K562 (cell line): ENCODE data around the gene SORBS2. TPM values are rescaled to one million over a fixed set of nuclear protein-coding genes. Genes with fewer than 3 reads are reported as not detected.

Source experiments
- ATAC-seq: fragments of 200-7000 bp; cut with Tn5 transposase; 3 replicates; pipeline ENCODE4 v1.9.1; 2020; ENCODE audit warnings: moderate library complexity
- BruUV-seq: library from RNA; stranded (reverse); fragments of 400-500 nt; replicated peaks from 2 replicates; lab custom pipeline; 2021; lab: Mats Ljungman, UMichigan
- CTCF ChIA-PET: fragments of 300-600 bp; formaldehyde crosslinking; extraction: SDS; loops from one replicate; lab custom pipeline; 2021; ENCODE audit warnings: low intra/inter-chr PET ratio; lab: Yijun Ruan, JAX
- POLR2A ChIA-PET: fragments of 300-600, 350-650 bp; sonication (Branson Sonifier 250); formaldehyde crosslinking; extraction: SDS; loops from one replicate; lab custom pipeline; 2021; ENCODE audit warnings: antibody characterized with exemption, inconsistent platforms; lab: Yijun Ruan, JAX
- DNase-seq, 4 experiments: peaks; one replicate each; pipeline versions ENCODE4 v3.0.0 to v3.0.0-alpha.2; 2011 to 2018; ENCODE audit warnings: low spot score in 3 of 4, mixed read lengths in 3 of 4; ENCODE audit errors: extremely low read depth in 1 of 4
- FAIRE-seq: peaks from 2 replicates; lab custom pipeline; 2011; peaks lifted over from hg19 to GRCh38; lab: Jason Lieb, UNC
- H2AFZ ChIP-seq: 2 replicates; pipeline ENCODE4 v1.6.0; 2011; ENCODE audit warnings: low read depth, low read length, control low read depth, inconsistent platforms
- H3K27ac ChIP-seq: fragments of 200-600 bp; 3 replicates; pipeline ENCODE4 v1.8.0; 2011; ENCODE audit warnings: low read depth, mild to moderate bottlenecking, control low read depth, inconsistent platforms, low read length, moderate library complexity, mixed read lengths; ENCODE audit errors: extremely low read depth
- H3K27me3 ChIP-seq, 2 experiments: fragments of 300-600 bp in 1 of 2; 2 replicates in 1 of 2; 3 replicates in 1 of 2; pipeline versions ENCODE4 v1.6.0 to v1.8.0; 2011; ENCODE audit warnings: inconsistent platforms in 2 of 2, low read length in 2 of 2, mild to moderate bottlenecking in 1 of 2, mixed read lengths in 1 of 2, moderate library complexity in 1 of 2; ENCODE audit not compliant: control insufficient read depth in 2 of 2, insufficient read depth in 2 of 2
- H3K36me3 ChIP-seq: fragments of 300-600 bp; 3 replicates; pipeline ENCODE4 v1.8.0; 2011; ENCODE audit warnings: mild to moderate bottlenecking, low read length, inconsistent platforms; ENCODE audit not compliant: control insufficient read depth, insufficient read depth
- H3K4me1 ChIP-seq, 2 experiments: fragments of 200-600 bp in 1 of 2; replicated peaks in 1 of 2; 2 replicates in 1 of 2; 3 replicates in 1 of 2; pipeline versions ENCODE4 v1.5.1 to v1.8.0; 2011; ENCODE audit warnings: inconsistent platforms in 2 of 2, low read length in 2 of 2, mild to moderate bottlenecking in 1 of 2, mixed read lengths in 1 of 2, moderate library complexity in 1 of 2; ENCODE audit not compliant: control insufficient read depth in 2 of 2, insufficient read depth in 2 of 2
- H3K4me2 ChIP-seq: 2 replicates; pipeline ENCODE4 v1.6.1; 2011; ENCODE audit warnings: low read length, control low read depth, inconsistent platforms, mixed read lengths; ENCODE audit not compliant: insufficient read depth
- H3K4me3 ChIP-seq: fragments of 200-600 bp; sonication (generic), shearing (Covaris generic); 2 replicates; pipeline ENCODE4 v1.5.1; 2016; ENCODE audit warnings: control low read depth, inconsistent platforms
- H3K79me2 ChIP-seq: fragments of 200-600 bp; 3 replicates; pipeline ENCODE4 v1.8.0; 2011; ENCODE audit warnings: low read length, inconsistent platforms; ENCODE audit not compliant: control insufficient read depth, insufficient read depth
- H3K9ac ChIP-seq, 2 experiments: 2 replicates each; pipeline versions ENCODE4 v1.6.0 to v1.6.1; 2011; ENCODE audit warnings: low read depth in 2 of 2, low read length in 2 of 2, control low read depth in 1 of 2, inconsistent platforms in 1 of 2, mild to moderate bottlenecking in 1 of 2, mixed read lengths in 1 of 2; ENCODE audit not compliant: insufficient read depth in 1 of 2
- H3K9me1 ChIP-seq: one replicate; pipeline ENCODE4 v1.6.0; 2011; ENCODE audit warnings: inconsistent platforms, mild to moderate bottlenecking, low read length, moderate library complexity; ENCODE audit not compliant: control insufficient read depth, insufficient read depth
- H3K9me3 ChIP-seq: replicated peaks from 2 replicates; pipeline ENCODE4 v1.5.1; 2011; ENCODE audit warnings: low read depth, low read length, inconsistent platforms; ENCODE audit not compliant: control insufficient read depth, insufficient read depth
- H4K20me1 ChIP-seq: replicated peaks from 2 replicates; pipeline ENCODE4 v1.6.1; 2011; ENCODE audit warnings: low read length, inconsistent platforms, mixed read lengths; ENCODE audit not compliant: control insufficient read depth, insufficient read depth
- CREB1 ChIP-seq, 2 experiments: sonication (generic) in 1 of 2; formaldehyde crosslinking in 1 of 2; IDR thresholded peaks; 2 replicates each; pipeline versions ENCODE4 v1.6.1 to v1.8.0; 2012 to 2022; ENCODE audit warnings: inconsistent platforms in 1 of 2, mild to moderate bottlenecking in 1 of 2, missing genetic modification reagents in 1 of 2, moderate library complexity in 1 of 2
- E2F3 ChIP-seq: fragments of 250-450 bp; sonication (Bioruptor Pico); IDR thresholded peaks from 2 replicates; pipeline ENCODE4 v1.4.0; 2020; ENCODE audit warnings: mild to moderate bottlenecking
- FOXK2 ChIP-seq, 2 experiments: fragments of 450-650 bp; IDR thresholded peaks in 1 of 2; conservative IDR thresholded peaks in 1 of 2; 2 replicates each; pipeline ENCODE4 v1.6.1; 2016; ENCODE audit warnings: low read depth in 2 of 2, mild to moderate bottlenecking in 1 of 2
- MXI1 ChIP-seq: IDR thresholded peaks from 2 replicates; pipeline ENCODE4 v1.6.1; 2011; ENCODE audit warnings: low read depth, mild to moderate bottlenecking, improper control_type of control experiment, low read length
- NR0B1 ChIP-seq: fragments of 450-650 bp; IDR thresholded peaks from one replicate; pipeline ENCODE4 v1.6.1; 2018; ENCODE audit warnings: mild to moderate bottlenecking, moderate library complexity; ENCODE audit not compliant: partially characterized antibody
- NRF1 ChIP-seq, 2 experiments: fragments of 450-650 bp; IDR thresholded peaks in 1 of 2; conservative IDR thresholded peaks in 1 of 2; 2 replicates each; pipeline ENCODE4 v1.6.1; 2014; ENCODE audit warnings: mild to moderate bottlenecking in 2 of 2
- RBM34 ChIP-seq: fragments of 200-400 bp; formaldehyde crosslinking; IDR thresholded peaks from 2 replicates; pipeline ENCODE4 v1.6.1; 2018; ENCODE audit warnings: low read length, borderline replicate concordance; ENCODE audit not compliant: insufficient read depth
- TAF1 ChIP-seq: IDR thresholded peaks from 2 replicates; pipeline ENCODE4 v1.6.1; 2011; ENCODE audit warnings: mild to moderate bottlenecking, low read length, moderate library complexity; ENCODE audit not compliant: insufficient read depth, control insufficient read depth, severe bottlenecking; ENCODE audit errors: extremely low read depth
- ZBTB33 ChIP-seq: sonication (generic); formaldehyde crosslinking; IDR thresholded peaks from 2 replicates; pipeline ENCODE4 v1.8.1; 2023; ENCODE audit warnings: mild to moderate bottlenecking, missing genetic modification reagents
- ZNF830 ChIP-seq: fragments of 250-450 bp; sonication (Bioruptor Pico); IDR thresholded peaks from 2 replicates; pipeline ENCODE4 v1.5.0; 2021; ENCODE audit warnings: mild to moderate bottlenecking
- WGBS: fragments of 100-300 bp; shearing (Covaris generic); methylation state at CpG from one replicate; pipeline ENCODE4 v1.1.6; 2016; ENCODE audit warnings: low coverage, mixed read lengths; ENCODE audit not compliant: insufficient coverage; ENCODE audit errors: missing lambda C conversion rate; 5-methylcytosine and 5-hydroxymethylcytosine counted together
- in situ Hi-C: fragments of 300-500 bp; cut with MboI; formaldehyde crosslinking; loops from 4 replicates; pipeline ENCODE4 v1.15.0; 2018; ENCODE audit warnings: inconsistent platforms, mixed read lengths
- intact Hi-C: fragments of 100-400 bp; cut with micrococcal nuclease; formaldehyde crosslinking; loops from 2 replicates; pipeline ENCODE4 v1.14.2; 2022
- polyA plus RNA-seq, 8 experiments: library from polyadenylated mRNA; depleted of rRNA in 4 of 8; stranded (reverse) in 5 of 8; unstranded in 3 of 8; fragments of >200 nt; fragmentation: Nextera tagmentation in 2 of 8; fragmentation: Illumina TruSeq in 1 of 8; extraction: Ambion mirVana in 2 of 8; extraction: Trizol in 1 of 8; gene quantifications; 2 replicates each; pipeline versions ENCODE4 v1.2.1 to v1.2.3, GENCODE V29; 2011 to 2014; ENCODE audit warnings: inconsistent platforms in 1 of 8, missing spikeins in 1 of 8
- total RNA-seq, 7 experiments: library from RNA; depleted of rRNA in 6 of 7; stranded (reverse); fragments of >200 nt in 6 of 7; fragmentation: Illumina TruSeq in 2 of 7; extraction: Trizol in 2 of 7; gene quantifications; 2 replicates each; pipeline versions ENCODE4 v1.2.1 to v1.2.3, GENCODE V29; 2011 to 2021; ENCODE audit warnings: low replicate concordance in 1 of 7
- TF ChIP-seq, protein P1 (sequence below): fragments of 250-450 bp; sonication (Bioruptor Pico); IDR thresholded peaks from 2 replicates; pipeline ENCODE4 v1.4.0; 2020; ENCODE audit warnings: mild to moderate bottlenecking, moderate library complexity
- TF ChIP-seq, protein P2 (sequence below), 2 experiments: fragments of 450-650 bp; conservative IDR thresholded peaks; 2 replicates each; pipeline ENCODE4 v1.6.1; 2017; ENCODE audit warnings: mild to moderate bottlenecking in 2 of 2, moderate library complexity in 2 of 2

Gene SORBS2
- total and polyA plus RNA-seq, 9 of the 15 experiments (the other 6 are each of a cell fraction or from before 2014, with no cell fraction given), result 0.29 TPM; not detected in 8

- no peaks in the 10 kb centered on the region for H3K36me3 ChIP-seq
- intact Hi-C loops, result loop anchor here (5.0 to 10.0 kb wide), 2 partner anchors 54 to 456 kb away; partner anchors contain the start of gene PDLIM3
- no peaks in the 10 kb centered on the region for H3K9me3 ChIP-seq
- ATAC-seq (no peak), DNase-seq (no peak), FAIRE-seq (no peak)
- ChIA-PET CTCF (no interaction called here), POLR2A (no interaction called here)
- no peaks in the 10 kb centered on the region for H4K20me1 ChIP-seq
- H3K4me2 ChIP-seq, result no peak overlapping the region
- no peak overlapping the region for H3K9ac ChIP-seq
- H3K4me1 ChIP-seq, result peaks cover 0 to 3% of the 10 kb centered on the region in 2 experiments; a peak in 2 of 5 replicates
- H3K27me3 ChIP-seq, result peaks cover 24 to 41% of the 10 kb centered on the region in 2 experiments
- H3K4me3 ChIP-seq, result no peak overlapping the region
- no peaks in the 10 kb centered on the region for H3K79me2 ChIP-seq
- H2AFZ ChIP-seq, result no peak overlapping the region
- no peak overlapping the region for H3K27ac ChIP-seq
- no peaks in the 10 kb centered on the region for H3K9me1 ChIP-seq
- in situ Hi-C loops, result no loop called here
- 4% methylated on average over 3 of the region's 3 CpGs for WGBS
- BruUV-seq, result no TSS peak
- TF ChIP-seq TAF1 (no peak), RBM34 (no peak), NR0B1 (no peak), ZBTB33 (CRISPR knock-in tag) (no peak), ZNF830 (CRISPR knock-in tag) (no peak), E2F3 (CRISPR knock-in tag) (no peak), NRF1 (conservative IDR thresholded peaks at IDR 0.05 in 1 of 2, IDR thresholded peaks at IDR 0.05 in 1 of 2) (no peak), CREB1 (IDR thresholded peaks at IDR 0.05) (no peak), CREB1 (CRISPR knock-in tag; IDR thresholded peaks at IDR 0.05) (no peak), FOXK2 (conservative IDR thresholded peaks at IDR 0.05 in 1 of 2, IDR thresholded peaks at IDR 0.05 in 1 of 2; ENCODE audit: low read depth in 2 of 2) (no peak), MXI1 (no peak)
- TF ChIP-seq, protein P1, sequence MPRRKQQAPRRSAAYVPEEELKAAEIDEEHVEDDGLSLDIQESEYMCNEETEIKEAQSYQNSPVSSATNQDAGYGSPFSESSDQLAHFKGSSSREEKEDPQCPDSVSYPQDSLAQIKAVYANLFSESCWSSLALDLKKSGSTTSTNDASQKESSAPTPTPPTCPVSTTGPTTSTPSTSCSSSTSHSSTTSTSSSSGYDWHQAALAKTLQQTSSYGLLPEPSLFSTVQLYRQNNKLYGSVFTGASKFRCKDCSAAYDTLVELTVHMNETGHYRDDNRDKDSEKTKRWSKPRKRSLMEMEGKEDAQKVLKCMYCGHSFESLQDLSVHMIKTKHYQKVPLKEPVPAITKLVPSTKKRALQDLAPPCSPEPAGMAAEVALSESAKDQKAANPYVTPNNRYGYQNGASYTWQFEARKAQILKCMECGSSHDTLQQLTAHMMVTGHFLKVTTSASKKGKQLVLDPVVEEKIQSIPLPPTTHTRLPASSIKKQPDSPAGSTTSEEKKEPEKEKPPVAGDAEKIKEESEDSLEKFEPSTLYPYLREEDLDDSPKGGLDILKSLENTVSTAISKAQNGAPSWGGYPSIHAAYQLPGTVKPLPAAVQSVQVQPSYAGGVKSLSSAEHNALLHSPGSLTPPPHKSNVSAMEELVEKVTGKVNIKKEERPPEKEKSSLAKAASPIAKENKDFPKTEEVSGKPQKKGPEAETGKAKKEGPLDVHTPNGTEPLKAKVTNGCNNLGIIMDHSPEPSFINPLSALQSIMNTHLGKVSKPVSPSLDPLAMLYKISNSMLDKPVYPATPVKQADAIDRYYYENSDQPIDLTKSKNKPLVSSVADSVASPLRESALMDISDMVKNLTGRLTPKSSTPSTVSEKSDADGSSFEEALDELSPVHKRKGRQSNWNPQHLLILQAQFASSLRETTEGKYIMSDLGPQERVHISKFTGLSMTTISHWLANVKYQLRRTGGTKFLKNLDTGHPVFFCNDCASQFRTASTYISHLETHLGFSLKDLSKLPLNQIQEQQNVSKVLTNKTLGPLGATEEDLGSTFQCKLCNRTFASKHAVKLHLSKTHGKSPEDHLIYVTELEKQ (CRISPR knock-in tag), result no peak
- TF ChIP-seq, protein P2, sequence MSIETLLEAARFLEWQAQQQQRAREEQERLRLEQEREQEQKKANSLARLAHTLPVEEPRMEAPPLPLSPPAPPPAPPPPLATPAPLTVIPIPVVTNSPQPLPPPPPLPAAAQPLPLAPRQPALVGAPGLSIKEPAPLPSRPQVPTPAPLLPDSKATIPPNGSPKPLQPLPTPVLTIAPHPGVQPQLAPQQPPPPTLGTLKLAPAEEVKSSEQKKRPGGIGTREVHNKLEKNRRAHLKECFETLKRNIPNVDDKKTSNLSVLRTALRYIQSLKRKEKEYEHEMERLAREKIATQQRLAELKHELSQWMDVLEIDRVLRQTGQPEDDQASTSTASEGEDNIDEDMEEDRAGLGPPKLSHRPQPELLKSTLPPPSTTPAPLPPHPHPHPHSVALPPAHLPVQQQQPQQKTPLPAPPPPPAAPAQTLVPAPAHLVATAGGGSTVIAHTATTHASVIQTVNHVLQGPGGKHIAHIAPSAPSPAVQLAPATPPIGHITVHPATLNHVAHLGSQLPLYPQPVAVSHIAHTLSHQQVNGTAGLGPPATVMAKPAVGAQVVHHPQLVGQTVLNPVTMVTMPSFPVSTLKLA (conservative IDR thresholded peaks at IDR 0.05), result no peak
Measured at GRCh38 chr4:185590982-185591381, 221.0 kb downstream of the SORBS2 start.
